GM23338 (cell line): ENCODE data around the gene ERRFI1. TPM values are rescaled to one million over a fixed set of nuclear protein-coding genes. Genes with fewer than 3 reads are reported as not detected.

Experiments
- ATAC-seq: fragments of 200-7000 bp; cut with Tn5 transposase; 3 replicates; pipeline ENCODE4 v1.9.1; 2020
- DNase-seq: peaks from one replicate; pipeline ENCODE4 v3.0.0-alpha.2; 2015; ENCODE audit warnings: low spot score
- H2AFZ ChIP-seq: fragments of 200-600 bp; sonication (generic); 2 replicates; pipeline ENCODE4 v1.8.0; 2016; ENCODE audit warnings: antibody characterized with exemption, mild to moderate bottlenecking, moderate library complexity
- H3F3A ChIP-seq: fragments of 200-600 bp; sonication (generic); replicated peaks from 2 replicates; pipeline ENCODE4 v1.8.0; 2017; ENCODE audit warnings: antibody characterized with exemption, mixed run types, low read depth
- H3K27ac ChIP-seq: fragments of 200-600 bp; sonication (generic); 2 replicates; pipeline ENCODE4 v1.6.1; 2016; ENCODE audit warnings: low read depth
- H3K27me3 ChIP-seq: fragments of 200-600 bp; sonication (generic); 2 replicates; pipeline ENCODE4 v1.8.0; 2016; ENCODE audit warnings: mild to moderate bottlenecking, mixed run types, moderate library complexity; ENCODE audit not compliant: insufficient read depth
- H3K36me3 ChIP-seq: fragments of 200-600 bp; sonication (generic); 2 replicates; pipeline ENCODE4 v1.8.0; 2016; ENCODE audit warnings: mild to moderate bottlenecking; ENCODE audit not compliant: insufficient read depth
- H3K4me1 ChIP-seq: fragments of 200-600 bp; sonication (generic); 2 replicates; pipeline ENCODE4 v1.8.0; 2016; ENCODE audit warnings: mild to moderate bottlenecking, moderate library complexity; ENCODE audit not compliant: insufficient read depth
- H3K4me2 ChIP-seq: fragments of 200-600 bp; sonication (generic); 2 replicates; pipeline ENCODE4 v1.7.1; 2017; ENCODE audit warnings: mixed run types
- H3K4me3 ChIP-seq: fragments of 200-600 bp; sonication (generic); 2 replicates; pipeline ENCODE4 v1.6.1; 2016; ENCODE audit warnings: mixed run types
- H3K79me2 ChIP-seq: fragments of 200-600 bp; sonication (generic); replicated peaks from 2 replicates; pipeline ENCODE4 v1.8.0; 2017; ENCODE audit warnings: mild to moderate bottlenecking; ENCODE audit not compliant: insufficient read depth
- H3K9me2 ChIP-seq: fragments of 200-600 bp; sonication (generic); 2 replicates; pipeline ENCODE4 v1.8.0; 2017; ENCODE audit not compliant: insufficient read depth
- H4K20me1 ChIP-seq: fragments of 200-600 bp; sonication (generic); replicated peaks from 2 replicates; pipeline ENCODE4 v1.8.0; 2017; ENCODE audit warnings: mild to moderate bottlenecking; ENCODE audit not compliant: insufficient read depth
- H3K27ac Mint-ChIP-seq: 2 replicates; pipeline ENCODE4 v1.8.0; 2020; ENCODE audit warnings: inconsistent platforms, mild to moderate bottlenecking, moderate library complexity, mixed read lengths
- H3K27me3 Mint-ChIP-seq: 3 replicates; pipeline ENCODE4 v1.8.0; 2022; ENCODE audit warnings: low read depth, mild to moderate bottlenecking, moderate library complexity, mixed read lengths, inconsistent platforms; ENCODE audit not compliant: insufficient read depth, poor library complexity
- H3K36me3 Mint-ChIP-seq: 3 replicates; pipeline ENCODE4 v1.8.0; 2021; ENCODE audit warnings: low read depth, mild to moderate bottlenecking, inconsistent platforms, moderate library complexity, mixed read lengths
- H3K4me1 Mint-ChIP-seq: 3 replicates; pipeline ENCODE4 v1.8.0; 2020; ENCODE audit warnings: mild to moderate bottlenecking, inconsistent platforms, mixed read lengths
- H3K4me3 Mint-ChIP-seq: 3 replicates; pipeline ENCODE4 v1.8.0; 2021; ENCODE audit warnings: moderate library complexity, mild to moderate bottlenecking, inconsistent platforms, mixed read lengths
- H3K9me3 Mint-ChIP-seq: 3 replicates; pipeline ENCODE4 v1.8.0; 2020; ENCODE audit warnings: moderate library complexity, mild to moderate bottlenecking, inconsistent platforms, mixed read lengths
- CREB1 ChIP-seq: fragments of 250-450 bp; sonication (Bioruptor Pico); IDR thresholded peaks from 2 replicates; pipeline ENCODE4 v1.5.0; 2020; ENCODE audit warnings: low read depth, mild to moderate bottlenecking, moderate library complexity
- JUNB ChIP-seq: IDR thresholded peaks from one replicate; pipeline ENCODE4 v1.6.1; 2016; ENCODE audit warnings: antibody characterized with exemption; ENCODE audit not compliant: unreplicated experiment
- NANOG ChIP-seq: IDR thresholded peaks from 2 replicates; pipeline ENCODE4 v1.6.1; 2016; ENCODE audit warnings: antibody characterized with exemption, borderline replicate concordance
- POLR2AphosphoS5 ChIP-seq: IDR thresholded peaks from 2 replicates; pipeline ENCODE4 v1.6.1; 2016; ENCODE audit warnings: antibody characterized with exemption, low read depth
- STAT1 ChIP-seq: IDR thresholded peaks from one replicate; pipeline ENCODE4 v1.6.1; 2016; ENCODE audit warnings: antibody characterized with exemption; ENCODE audit not compliant: unreplicated experiment
- ZNF114 ChIP-seq: fragments of 250-450 bp; sonication (Bioruptor Pico); IDR thresholded peaks from 2 replicates; pipeline ENCODE4 v1.5.0; 2020; ENCODE audit warnings: mild to moderate bottlenecking, moderate library complexity
- polyA plus RNA-seq: library from polyadenylated mRNA; unstranded; fragments of >200 nt; fragmentation: Nextera tagmentation; extraction: Ambion mirVana; gene quantifications from 2 replicates; pipeline ENCODE4 v1.2.1, GENCODE V29; 2016
- total RNA-seq: library from RNA; depleted of rRNA; stranded (reverse); fragments of >200 nt; shearing (Covaris generic); gene quantifications from 2 replicates; pipeline ENCODE4 v1.2.3, GENCODE V29; 2014
- TF ChIP-seq, protein P1 (sequence below): fragments of 250-450 bp; sonication (Bioruptor Pico); IDR thresholded peaks from 2 replicates; pipeline ENCODE4 v1.5.0; 2020; ENCODE audit warnings: mild to moderate bottlenecking, moderate library complexity
- TF ChIP-seq, protein P2 (sequence below): IDR thresholded peaks from one replicate; pipeline ENCODE4 v1.6.1; 2018; ENCODE audit warnings: antibody characterized with exemption; ENCODE audit not compliant: unreplicated experiment
- TF ChIP-seq, protein P3 (sequence below), 2 experiments: fragments of 200-600 bp in 1 of 2; sonication (generic) in 1 of 2; conservative IDR thresholded peaks; 2 replicates each; pipeline versions ENCODE4 v1.5.1 to v1.6.1; 2016 to 2017; ENCODE audit warnings: antibody characterized with exemption in 2 of 2, low read depth in 2 of 2, mild to moderate bottlenecking in 2 of 2, moderate library complexity in 1 of 2

ERRFI1 gene
- total and polyA plus RNA-seq, 2 experiments from 2014 or later, result 22.9 to 59.8 TPM

DNA sequence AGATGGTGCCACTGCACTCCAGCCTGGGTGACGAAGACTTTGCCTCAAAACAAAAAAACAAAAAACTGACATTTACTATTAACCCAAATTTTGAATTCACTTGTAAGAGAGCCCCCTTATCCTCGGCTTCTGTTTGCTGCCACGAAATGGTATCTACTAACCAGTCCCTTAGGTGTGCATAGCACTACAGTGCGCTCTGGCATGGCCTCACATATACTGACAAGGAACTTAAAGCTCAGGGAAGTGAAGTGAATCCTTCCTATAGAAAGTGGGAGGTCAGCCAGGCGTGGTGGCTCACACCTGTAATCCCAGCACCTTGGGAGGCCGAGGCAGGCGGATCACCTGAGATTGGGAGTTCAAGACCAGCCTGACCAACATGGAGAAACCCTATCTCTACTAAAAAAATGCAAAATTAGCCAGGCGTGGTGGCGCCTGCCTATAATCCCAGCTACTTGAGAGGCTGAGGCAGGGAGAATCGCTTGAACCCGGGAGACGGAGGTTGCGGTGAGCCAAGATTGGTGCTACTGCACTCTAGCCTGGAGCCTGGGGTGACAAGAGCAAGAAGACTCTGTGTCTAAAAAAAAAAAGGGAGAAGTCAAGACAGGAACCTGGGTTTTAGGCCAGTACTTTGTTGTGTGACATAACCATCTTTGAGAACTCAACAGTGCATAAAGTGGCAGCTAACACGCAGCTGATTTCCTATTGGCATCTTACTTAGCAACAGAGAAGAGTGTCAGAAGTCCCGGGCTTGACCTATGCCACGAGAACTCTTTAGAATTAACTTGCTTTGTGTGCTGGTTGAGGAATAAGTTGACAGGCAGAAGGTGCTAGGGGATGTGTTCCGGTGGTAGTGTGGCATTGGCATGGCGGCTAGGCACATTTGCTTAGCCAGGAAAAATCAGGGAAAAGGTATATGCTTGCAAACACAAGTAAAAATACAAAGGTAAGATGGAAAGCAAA is 16.8 kb downstream of the ERRFI1 start:
- peaks cover 25% of the 10 kb centered on the region for H3K79me2 ChIP-seq
- TF ChIP-seq, protein P1, sequence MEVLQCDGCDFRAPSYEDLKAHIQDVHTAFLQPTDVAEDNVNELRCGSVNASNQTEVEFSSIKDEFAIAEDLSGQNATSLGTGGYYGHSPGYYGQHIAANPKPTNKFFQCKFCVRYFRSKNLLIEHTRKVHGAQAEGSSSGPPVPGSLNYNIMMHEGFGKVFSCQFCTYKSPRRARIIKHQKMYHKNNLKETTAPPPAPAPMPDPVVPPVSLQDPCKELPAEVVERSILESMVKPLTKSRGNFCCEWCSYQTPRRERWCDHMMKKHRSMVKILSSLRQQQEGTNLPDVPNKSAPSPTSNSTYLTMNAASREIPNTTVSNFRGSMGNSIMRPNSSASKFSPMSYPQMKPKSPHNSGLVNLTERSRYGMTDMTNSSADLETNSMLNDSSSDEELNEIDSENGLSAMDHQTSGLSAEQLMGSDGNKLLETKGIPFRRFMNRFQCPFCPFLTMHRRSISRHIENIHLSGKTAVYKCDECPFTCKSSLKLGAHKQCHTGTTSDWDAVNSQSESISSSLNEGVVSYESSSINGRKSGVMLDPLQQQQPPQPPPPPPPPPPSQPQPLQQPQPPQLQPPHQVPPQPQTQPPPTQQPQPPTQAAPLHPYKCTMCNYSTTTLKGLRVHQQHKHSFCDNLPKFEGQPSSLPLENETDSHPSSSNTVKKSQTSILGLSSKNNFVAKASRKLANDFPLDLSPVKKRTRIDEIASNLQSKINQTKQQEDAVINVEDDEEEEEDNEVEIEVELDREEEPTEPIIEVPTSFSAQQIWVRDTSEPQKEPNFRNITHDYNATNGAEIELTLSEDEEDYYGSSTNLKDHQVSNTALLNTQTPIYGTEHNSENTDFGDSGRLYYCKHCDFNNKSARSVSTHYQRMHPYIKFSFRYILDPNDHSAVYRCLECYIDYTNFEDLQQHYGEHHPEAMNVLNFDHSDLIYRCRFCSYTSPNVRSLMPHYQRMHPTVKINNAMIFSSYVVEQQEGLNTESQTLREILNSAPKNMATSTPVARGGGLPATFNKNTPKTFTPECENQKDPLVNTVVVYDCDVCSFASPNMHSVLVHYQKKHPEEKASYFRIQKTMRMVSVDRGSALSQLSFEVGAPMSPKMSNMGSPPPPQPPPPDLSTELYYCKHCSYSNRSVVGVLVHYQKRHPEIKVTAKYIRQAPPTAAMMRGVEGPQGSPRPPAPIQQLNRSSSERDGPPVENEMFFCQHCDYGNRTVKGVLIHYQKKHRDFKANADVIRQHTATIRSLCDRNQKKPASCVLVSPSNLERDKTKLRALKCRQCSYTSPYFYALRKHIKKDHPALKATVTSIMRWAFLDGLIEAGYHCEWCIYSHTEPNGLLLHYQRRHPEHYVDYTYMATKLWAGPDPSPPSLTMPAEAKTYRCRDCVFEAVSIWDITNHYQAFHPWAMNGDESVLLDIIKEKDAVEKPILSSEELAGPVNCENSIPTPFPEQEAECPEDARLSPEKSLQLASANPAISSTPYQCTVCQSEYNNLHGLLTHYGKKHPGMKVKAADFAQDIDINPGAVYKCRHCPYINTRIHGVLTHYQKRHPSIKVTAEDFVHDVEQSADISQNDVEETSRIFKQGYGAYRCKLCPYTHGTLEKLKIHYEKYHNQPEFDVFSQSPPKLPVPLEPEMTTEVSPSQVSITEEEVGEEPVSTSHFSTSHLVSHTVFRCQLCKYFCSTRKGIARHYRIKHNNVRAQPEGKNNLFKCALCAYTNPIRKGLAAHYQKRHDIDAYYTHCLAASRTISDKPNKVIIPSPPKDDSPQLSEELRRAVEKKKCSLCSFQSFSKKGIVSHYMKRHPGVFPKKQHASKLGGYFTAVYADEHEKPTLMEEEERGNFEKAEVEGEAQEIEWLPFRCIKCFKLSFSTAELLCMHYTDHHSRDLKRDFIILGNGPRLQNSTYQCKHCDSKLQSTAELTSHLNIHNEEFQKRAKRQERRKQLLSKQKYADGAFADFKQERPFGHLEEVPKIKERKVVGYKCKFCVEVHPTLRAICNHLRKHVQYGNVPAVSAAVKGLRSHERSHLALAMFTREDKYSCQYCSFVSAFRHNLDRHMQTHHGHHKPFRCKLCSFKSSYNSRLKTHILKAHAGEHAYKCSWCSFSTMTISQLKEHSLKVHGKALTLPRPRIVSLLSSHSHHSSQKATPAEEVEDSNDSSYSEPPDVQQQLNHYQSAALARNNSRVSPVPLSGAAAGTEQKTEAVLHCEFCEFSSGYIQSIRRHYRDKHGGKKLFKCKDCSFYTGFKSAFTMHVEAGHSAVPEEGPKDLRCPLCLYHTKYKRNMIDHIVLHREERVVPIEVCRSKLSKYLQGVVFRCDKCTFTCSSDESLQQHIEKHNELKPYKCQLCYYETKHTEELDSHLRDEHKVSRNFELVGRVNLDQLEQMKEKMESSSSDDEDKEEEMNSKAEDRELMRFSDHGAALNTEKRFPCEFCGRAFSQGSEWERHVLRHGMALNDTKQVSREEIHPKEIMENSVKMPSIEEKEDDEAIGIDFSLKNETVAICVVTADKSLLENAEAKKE (CRISPR knock-in tag), result no peak
- TF ChIP-seq, protein P2, sequence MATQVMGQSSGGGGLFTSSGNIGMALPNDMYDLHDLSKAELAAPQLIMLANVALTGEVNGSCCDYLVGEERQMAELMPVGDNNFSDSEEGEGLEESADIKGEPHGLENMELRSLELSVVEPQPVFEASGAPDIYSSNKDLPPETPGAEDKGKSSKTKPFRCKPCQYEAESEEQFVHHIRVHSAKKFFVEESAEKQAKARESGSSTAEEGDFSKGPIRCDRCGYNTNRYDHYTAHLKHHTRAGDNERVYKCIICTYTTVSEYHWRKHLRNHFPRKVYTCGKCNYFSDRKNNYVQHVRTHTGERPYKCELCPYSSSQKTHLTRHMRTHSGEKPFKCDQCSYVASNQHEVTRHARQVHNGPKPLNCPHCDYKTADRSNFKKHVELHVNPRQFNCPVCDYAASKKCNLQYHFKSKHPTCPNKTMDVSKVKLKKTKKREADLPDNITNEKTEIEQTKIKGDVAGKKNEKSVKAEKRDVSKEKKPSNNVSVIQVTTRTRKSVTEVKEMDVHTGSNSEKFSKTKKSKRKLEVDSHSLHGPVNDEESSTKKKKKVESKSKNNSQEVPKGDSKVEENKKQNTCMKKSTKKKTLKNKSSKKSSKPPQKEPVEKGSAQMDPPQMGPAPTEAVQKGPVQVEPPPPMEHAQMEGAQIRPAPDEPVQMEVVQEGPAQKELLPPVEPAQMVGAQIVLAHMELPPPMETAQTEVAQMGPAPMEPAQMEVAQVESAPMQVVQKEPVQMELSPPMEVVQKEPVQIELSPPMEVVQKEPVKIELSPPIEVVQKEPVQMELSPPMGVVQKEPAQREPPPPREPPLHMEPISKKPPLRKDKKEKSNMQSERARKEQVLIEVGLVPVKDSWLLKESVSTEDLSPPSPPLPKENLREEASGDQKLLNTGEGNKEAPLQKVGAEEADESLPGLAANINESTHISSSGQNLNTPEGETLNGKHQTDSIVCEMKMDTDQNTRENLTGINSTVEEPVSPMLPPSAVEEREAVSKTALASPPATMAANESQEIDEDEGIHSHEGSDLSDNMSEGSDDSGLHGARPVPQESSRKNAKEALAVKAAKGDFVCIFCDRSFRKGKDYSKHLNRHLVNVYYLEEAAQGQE, result no peak
- TF ChIP-seq NANOG (no peak), JUNB (no peak), ZNF114 (no peak), CREB1 (CRISPR knock-in tag) (no peak), STAT1 (no peak), POLR2AphosphoS5 (no peak; the same call in 1 of the 2 replicates)
- TF ChIP-seq, protein P3, sequence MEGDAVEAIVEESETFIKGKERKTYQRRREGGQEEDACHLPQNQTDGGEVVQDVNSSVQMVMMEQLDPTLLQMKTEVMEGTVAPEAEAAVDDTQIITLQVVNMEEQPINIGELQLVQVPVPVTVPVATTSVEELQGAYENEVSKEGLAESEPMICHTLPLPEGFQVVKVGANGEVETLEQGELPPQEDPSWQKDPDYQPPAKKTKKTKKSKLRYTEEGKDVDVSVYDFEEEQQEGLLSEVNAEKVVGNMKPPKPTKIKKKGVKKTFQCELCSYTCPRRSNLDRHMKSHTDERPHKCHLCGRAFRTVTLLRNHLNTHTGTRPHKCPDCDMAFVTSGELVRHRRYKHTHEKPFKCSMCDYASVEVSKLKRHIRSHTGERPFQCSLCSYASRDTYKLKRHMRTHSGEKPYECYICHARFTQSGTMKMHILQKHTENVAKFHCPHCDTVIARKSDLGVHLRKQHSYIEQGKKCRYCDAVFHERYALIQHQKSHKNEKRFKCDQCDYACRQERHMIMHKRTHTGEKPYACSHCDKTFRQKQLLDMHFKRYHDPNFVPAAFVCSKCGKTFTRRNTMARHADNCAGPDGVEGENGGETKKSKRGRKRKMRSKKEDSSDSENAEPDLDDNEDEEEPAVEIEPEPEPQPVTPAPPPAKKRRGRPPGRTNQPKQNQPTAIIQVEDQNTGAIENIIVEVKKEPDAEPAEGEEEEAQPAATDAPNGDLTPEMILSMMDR (conservative IDR thresholded peaks at IDR 0.05; ENCODE audit: low read depth in 2 of 2), result no peak
- no peak overlapping the region for H2AFZ ChIP-seq
- H3K36me3 ChIP-seq, result peaks cover 29% of the 10 kb centered on the region
- peaks cover 21% of the 10 kb centered on the region for H3K4me1 ChIP-seq
- Mint-ChIP-seq H3K4me3 (no peak overlapping the region), H3K36me3 (peaks cover 40% of the 10 kb centered on the region), H3K27ac (no peak overlapping the region), H3K27me3 (no peaks in the 10 kb centered on the region), H3K9me3 (no peaks in the 10 kb centered on the region), H3K4me1 (peaks cover 22% of the 10 kb centered on the region)
- ATAC-seq (no peak), DNase-seq (no peak)
- no peak overlapping the region for H3K4me2 ChIP-seq
- H4K20me1 ChIP-seq, result peaks cover 12% of the 10 kb centered on the region
- H3K9me2 ChIP-seq, result no peaks in the 10 kb centered on the region
- H3K4me3 ChIP-seq, result no peak overlapping the region
- no peaks in the 10 kb centered on the region for H3K27me3 ChIP-seq
- peaks cover 16% of the 10 kb centered on the region for H3F3A ChIP-seq
- peak overlapping the region; percentile 81; the same call in 1 of the 2 replicates for H3K27ac ChIP-seq
